GM12878 (cell line): Measurements from ENCODE around the gene PARP2. TPM values are rescaled to one million over a fixed set of nuclear protein-coding genes. Genes with fewer than 3 reads are reported as not detected.

Experiments
- ATAC-seq: fragments of 200-7000 bp; cut with Tn5 transposase; 3 replicates; pipeline ENCODE4 v1.9.1; 2020; ENCODE audit warnings: mild to moderate bottlenecking, moderate library complexity
- BruUV-seq: library from RNA; stranded (reverse); fragments of 400-500 nt; replicated peaks from 2 replicates; lab custom pipeline; 2021; lab: Mats Ljungman, UMichigan
- CTCF ChIA-PET: fragments of 300-600 bp; sonication (Branson Sonifier 250); formaldehyde crosslinking; extraction: SDS; loops from one replicate; lab custom pipeline; 2021; ENCODE audit warnings: inconsistent platforms; lab: Yijun Ruan, JAX
- POLR2A ChIA-PET: fragments of 350-600 bp; formaldehyde crosslinking; extraction: SDS; loops from one replicate; lab custom pipeline; 2021; ENCODE audit warnings: inconsistent platforms; lab: Charles Lee
- RAD21 ChIA-PET: fragments of 300-600 bp; sonication (Branson Sonifier 250); formaldehyde crosslinking; loops from one replicate; lab custom pipeline; 2023; ENCODE audit warnings: antibody characterized with exemption; ENCODE audit not compliant: unreplicated experiment; lab: Charles Lee
- SMC1A ChIA-PET: fragments of 300-600 bp; sonication (Branson Sonifier 250); formaldehyde crosslinking; loops from one replicate; lab custom pipeline; 2023; ENCODE audit not compliant: unreplicated experiment, uncharacterized antibody; lab: Charles Lee
- DNase-seq: peaks from one replicate; pipeline ENCODE4 v3.0.0-alpha.2; 2011; ENCODE audit warnings: low read depth, low spot score
- FAIRE-seq: peaks from 3 replicates; lab custom pipeline; 2011; peaks lifted over from hg19 to GRCh38; lab: Jason Lieb, UNC
- H2AFZ ChIP-seq: 2 replicates; pipeline ENCODE4 v1.6.0; 2011; ENCODE audit warnings: low read depth, low read length, control low read depth; ENCODE audit not compliant: control insufficient read depth
- H3K27ac ChIP-seq: 2 replicates; pipeline ENCODE4 v1.5.1; 2011; ENCODE audit warnings: control low read depth; ENCODE audit not compliant: control insufficient read depth, insufficient read depth
- H3K27me3 ChIP-seq, 2 experiments: replicated peaks in 1 of 2; 2 replicates each; pipeline versions ENCODE4 v1.6.0 to v1.6.1; 2011; ENCODE audit warnings: low read length in 1 of 2; ENCODE audit not compliant: control insufficient read depth in 2 of 2, insufficient read depth in 2 of 2
- H3K36me3 ChIP-seq, 2 experiments: 2 replicates each; pipeline ENCODE4 v1.5.1; 2011; ENCODE audit warnings: low read length in 1 of 2; ENCODE audit not compliant: control insufficient read depth in 2 of 2, insufficient read depth in 2 of 2
- H3K4me1 ChIP-seq: 2 replicates; pipeline ENCODE4 v1.6.1; 2011; ENCODE audit warnings: mild to moderate bottlenecking, low read length, moderate library complexity, mixed read lengths; ENCODE audit not compliant: control insufficient read depth, insufficient read depth
- H3K4me2 ChIP-seq: 2 replicates; pipeline ENCODE4 v1.6.0; 2011; ENCODE audit warnings: control low read depth; ENCODE audit not compliant: control insufficient read depth, insufficient read depth
- H3K4me3 ChIP-seq: fragments of 200-600 bp; sonication (generic); 2 replicates; pipeline ENCODE4 v1.5.1; 2016
- H3K79me2 ChIP-seq: 2 replicates; pipeline ENCODE4 v1.6.0; 2011; ENCODE audit warnings: low read length; ENCODE audit not compliant: control insufficient read depth, insufficient read depth
- H3K9ac ChIP-seq: 2 replicates; pipeline ENCODE4 v1.8.0; 2011; ENCODE audit warnings: low read length, control low read depth, mixed read lengths; ENCODE audit not compliant: control insufficient read depth, insufficient read depth
- H3K9me3 ChIP-seq: replicated peaks from 3 replicates; pipeline ENCODE4 v1.5.1; 2011; ENCODE audit warnings: mild to moderate bottlenecking, low read length; ENCODE audit not compliant: control insufficient read depth, insufficient read depth
- H4K20me1 ChIP-seq: 2 replicates; pipeline ENCODE4 v1.6.0; 2011; ENCODE audit not compliant: control insufficient read depth, insufficient read depth
- EGR1 ChIP-seq, 2 experiments: IDR thresholded peaks; 1 replicate in 1 of 2; 2 replicates in 1 of 2; pipeline ENCODE4 v1.6.1; 2011 to 2012; ENCODE audit warnings: low read depth in 2 of 2, low read length in 2 of 2, borderline replicate concordance in 1 of 2, mild to moderate bottlenecking in 1 of 2, moderate library complexity in 1 of 2
- GATAD2B ChIP-seq: fragments of 450-650 bp; conservative IDR thresholded peaks from 2 replicates; pipeline ENCODE4 v1.6.1; 2017; ENCODE audit warnings: low read depth, mild to moderate bottlenecking, moderate library complexity
- KDM1A ChIP-seq: fragments of 200-600 bp; sonication (generic); IDR thresholded peaks from 2 replicates; pipeline ENCODE4 v1.6.1; 2016; ENCODE audit warnings: borderline replicate concordance
- ZBTB33 ChIP-seq: fragments of 450-650 bp; IDR thresholded peaks from 2 replicates; pipeline ENCODE4 v1.6.1; 2017; ENCODE audit warnings: mild to moderate bottlenecking
- WGBS: methylation state at CpG from one replicate; pipeline ENCODE4 v1.1.6; 2016; ENCODE audit warnings: low lambda C conversion rate; ENCODE audit not compliant: insufficient replicate concordance, insufficient coverage; ENCODE audit errors: missing lambda C conversion rate; 5-methylcytosine and 5-hydroxymethylcytosine counted together
- in situ Hi-C: fragments of 300-500 bp; cut with MboI; formaldehyde crosslinking; loops from 9 replicates; pipeline ENCODE4 v1.14.3; 2018; ENCODE audit warnings: mixed read lengths
- intact Hi-C: fragments of 100-400 bp; cut with micrococcal nuclease; formaldehyde crosslinking; loops from one replicate; pipeline ENCODE4 v1.14.2; 2022; ENCODE audit not compliant: unreplicated experiment
- polyA plus RNA-seq, 11 experiments: library from polyadenylated mRNA; depleted of rRNA in 4 of 11; unstranded in 6 of 11; stranded (reverse) in 5 of 11; fragments of >200 nt; fragmentation: Nextera tagmentation in 4 of 11; fragmentation: Illumina TruSeq in 1 of 11; extraction: Ambion mirVana in 4 of 11; extraction: Trizol in 1 of 11; gene quantifications; 1 replicate in 1 of 11; 2 replicates in 10 of 11; pipeline versions ENCODE4 v1.2.1 to v1.2.3, GENCODE V29; 2011 to 2016; ENCODE audit warnings: inconsistent platforms in 2 of 11, missing spikeins in 2 of 11, low read depth in 1 of 11
- total RNA-seq, 4 experiments: library from RNA; depleted of rRNA in 3 of 4; stranded (reverse); fragments of >200 nt in 3 of 4; fragmentation: Illumina TruSeq in 1 of 4; extraction: Trizol in 1 of 4; gene quantifications; 2 replicates each; pipeline versions ENCODE4 v1.2.1 to v1.2.3, GENCODE V29; 2013 to 2021
- TF ChIP-seq, protein P1 (sequence below): IDR thresholded peaks from 2 replicates; pipeline ENCODE4 v1.6.1; 2012; ENCODE audit warnings: low read length, inconsistent platforms

The PARP2 gene
- total and polyA plus RNA-seq, 10 of the 15 experiments (the other 5 are each of a cell fraction or from before 2014, with no cell fraction given), result 26.7 to 75.4 (median 42.3) TPM

GRCh38 chr14:20381341-20381740 lies 37.9 kb downstream of the PARP2 start:
- no peaks in the 10 kb centered on the region for H3K27me3 ChIP-seq
- H3K9me3 ChIP-seq, result no peaks in the 10 kb centered on the region
- TF ChIP-seq, protein P1, sequence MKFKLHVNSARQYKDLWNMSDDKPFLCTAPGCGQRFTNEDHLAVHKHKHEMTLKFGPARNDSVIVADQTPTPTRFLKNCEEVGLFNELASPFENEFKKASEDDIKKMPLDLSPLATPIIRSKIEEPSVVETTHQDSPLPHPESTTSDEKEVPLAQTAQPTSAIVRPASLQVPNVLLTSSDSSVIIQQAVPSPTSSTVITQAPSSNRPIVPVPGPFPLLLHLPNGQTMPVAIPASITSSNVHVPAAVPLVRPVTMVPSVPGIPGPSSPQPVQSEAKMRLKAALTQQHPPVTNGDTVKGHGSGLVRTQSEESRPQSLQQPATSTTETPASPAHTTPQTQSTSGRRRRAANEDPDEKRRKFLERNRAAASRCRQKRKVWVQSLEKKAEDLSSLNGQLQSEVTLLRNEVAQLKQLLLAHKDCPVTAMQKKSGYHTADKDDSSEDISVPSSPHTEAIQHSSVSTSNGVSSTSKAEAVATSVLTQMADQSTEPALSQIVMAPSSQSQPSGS, result no peak
- TF ChIP-seq GATAD2B (no peak), KDM1A (no peak), ZBTB33 (no peak), EGR1 (IDR thresholded peaks at IDR 0.05; ENCODE audit: borderline replicate concordance in 1 of 2, low read depth in 2 of 2, low read length in 2 of 2) (no peak)
- ChIA-PET POLR2A (interaction anchor here (0.9 to 1.4 kb wide), 2 partner anchors 23 to 73 kb away, joined by 3 to 5 read pairs; partner anchors contain the start of genes APEX1 and OSGEP), RAD21 (no interaction called here), SMC1A (interaction anchor here (3.3 kb wide), 1 partner anchor 54 kb away, joined by 7 read pairs; no protein-coding TSS in a partner anchor), CTCF (interaction anchor here (0.9 kb wide), 1 partner anchor 53 kb away, joined by 4 read pairs; no protein-coding TSS in a partner anchor)
- no peak overlapping the region for H2AFZ ChIP-seq
- H3K4me3 ChIP-seq, result no peak overlapping the region
- no peaks in the 10 kb centered on the region for H3K4me1 ChIP-seq
- H3K79me2 ChIP-seq, result no peaks in the 10 kb centered on the region
- 79% methylated on average over 7 of the region's 7 CpGs for WGBS
- DNase-seq (no peak), FAIRE-seq (no peak), ATAC-seq (no peak)
- intact Hi-C loops, result no loop called here
- H3K9ac ChIP-seq, result no peak overlapping the region
- BruUV-seq, result no TSS peak
- H3K36me3 ChIP-seq, result peaks cover 34 to 44% of the 10 kb centered on the region in 2 experiments
- H3K4me2 ChIP-seq, result no peak overlapping the region
- in situ Hi-C loops, result no loop called here
- H3K27ac ChIP-seq, result no peak overlapping the region
- no peaks in the 10 kb centered on the region for H4K20me1 ChIP-seq
